Measurements from ENCODE around the gene DDX39B. TPM values are rescaled to one million over a fixed set of nuclear protein-coding genes. Genes with fewer than 3 reads are reported as not detected.

The DDX39B gene
- total RNA-seq, 1 donor from 2014 or later: 431 TPM

DNA sequence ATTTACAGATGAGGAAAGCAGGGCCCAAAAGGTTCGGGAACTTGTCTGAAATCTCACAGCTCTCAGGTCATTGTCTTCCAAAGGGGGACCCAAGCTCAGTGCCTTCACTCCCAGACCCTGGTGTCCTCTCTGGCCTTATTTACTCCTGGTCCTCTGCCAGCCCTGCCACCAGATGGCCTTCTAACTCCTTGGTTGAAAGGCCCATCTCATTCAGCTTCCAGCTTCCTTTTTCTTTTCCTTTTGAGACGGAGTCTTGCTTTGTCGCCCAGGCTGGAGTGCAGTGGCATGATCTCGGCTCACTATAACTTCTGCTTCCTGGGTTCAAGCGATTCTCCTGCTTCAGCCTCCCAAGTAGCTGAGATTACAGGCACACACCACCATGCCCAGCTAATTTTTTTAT, 9.6 kb upstream of the DDX39B start:
- intact Hi-C loops (cut with micrococcal nuclease): loop anchor here (1.0 kb wide), 1 partner anchor 47 kb away; no protein-coding TSS in a partner anchor

DNA sequence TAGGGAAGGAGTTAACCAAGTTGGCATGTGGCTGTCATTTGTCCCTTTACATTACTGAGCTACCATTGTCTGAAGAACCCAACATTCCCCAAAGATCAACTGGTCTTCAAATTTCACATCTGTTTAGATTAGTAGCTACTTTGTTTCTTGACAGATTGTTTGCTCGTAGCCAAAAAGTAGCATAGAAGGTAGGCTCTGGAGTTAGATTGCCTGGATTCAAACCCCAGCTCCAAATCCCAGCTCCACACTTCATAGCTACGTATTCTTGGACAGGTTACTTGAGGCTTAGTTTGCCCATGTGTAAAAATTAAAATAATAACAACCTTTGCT, 6.7 kb upstream of the DDX39B start:
- intact Hi-C loops (cut with micrococcal nuclease): loop anchor here (10.0 kb wide), 2 partner anchors 186 to 406 kb away; partner anchors contain the start of genes CLIC1, NELFE and SKIC2

DNA sequence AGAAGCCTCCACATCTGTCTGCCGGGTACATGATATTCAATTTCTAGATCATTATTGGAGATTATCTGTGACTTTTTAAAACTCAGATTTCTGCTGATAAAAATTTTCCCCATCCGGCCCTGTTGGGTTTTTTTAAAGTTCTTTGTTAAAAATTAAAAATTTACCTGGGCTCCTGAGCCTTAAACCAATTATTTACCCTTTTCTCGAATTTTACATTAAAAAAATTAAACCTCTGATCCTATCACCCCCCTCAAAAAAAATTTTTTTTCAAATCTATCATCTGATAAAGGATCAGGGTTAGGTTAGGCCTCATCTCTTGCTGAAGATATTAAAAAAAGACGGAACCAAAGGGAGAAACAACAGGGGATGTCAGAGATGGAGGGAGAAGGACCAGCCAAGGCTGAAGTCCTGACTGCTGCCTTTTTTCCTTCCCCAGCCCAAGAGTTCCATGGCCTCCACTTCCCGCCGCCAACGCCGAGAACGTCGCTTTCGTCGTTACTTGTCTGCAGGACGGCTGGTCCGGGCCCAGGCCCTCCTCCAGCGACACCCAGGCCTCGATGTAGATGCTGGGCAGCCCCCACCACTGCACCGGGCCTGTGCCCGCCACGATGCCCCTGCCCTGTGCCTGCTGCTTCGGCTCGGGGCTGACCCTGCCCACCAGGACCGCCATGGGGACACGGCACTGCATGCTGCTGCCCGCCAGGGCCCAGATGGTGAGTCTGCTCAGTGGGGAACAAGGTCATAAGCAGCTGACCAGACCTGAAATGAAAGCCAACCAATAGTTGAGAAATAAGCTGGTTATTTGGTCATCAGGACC, 6.1 kb upstream of the DDX39B start:
- intact Hi-C loops (cut with micrococcal nuclease): loop anchor here (1.0 to 10.0 kb wide), 8 partner anchors 21 to 407 kb away; partner anchors contain the start of genes BAG6, CLIC1, GPANK1 and HSPA1B

DNA sequence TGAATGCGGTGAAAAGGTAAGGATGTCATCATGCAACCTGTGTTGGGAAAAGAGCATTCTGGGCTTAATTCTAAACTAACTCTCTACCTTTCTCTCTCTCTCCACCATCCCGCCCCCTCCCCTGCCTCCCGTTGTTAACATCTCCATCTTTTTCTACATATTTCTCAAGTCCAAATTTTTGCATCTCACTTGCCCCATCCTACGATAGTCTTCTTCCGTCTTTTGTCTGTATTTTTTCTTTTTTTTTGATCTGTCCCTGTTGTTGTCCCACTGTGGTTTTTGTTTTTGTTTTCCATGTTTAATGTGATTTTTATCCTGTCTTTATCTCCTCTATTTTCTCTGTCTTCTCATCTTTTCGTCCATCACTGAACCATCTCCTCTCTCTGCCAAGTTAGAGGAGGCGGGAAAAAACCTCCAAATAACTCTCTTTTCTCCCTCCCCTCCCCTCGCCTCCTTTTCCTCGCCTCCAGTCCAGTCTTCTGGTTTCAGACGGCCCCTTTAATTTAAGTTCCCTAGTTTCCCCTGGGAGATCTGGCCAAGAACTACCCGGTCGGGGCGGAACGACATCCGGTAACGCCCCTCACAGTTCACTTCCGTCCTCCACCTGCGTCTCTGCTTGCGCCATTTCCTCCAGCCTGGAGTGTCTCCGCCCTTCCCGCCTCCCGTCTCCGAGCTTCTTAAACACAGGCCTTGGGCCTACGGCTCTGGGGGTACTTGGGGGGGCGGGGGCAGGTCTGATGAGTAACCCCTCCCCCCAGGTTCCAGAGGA, 5.3 kb upstream of the DDX39B start, which contains the start of gene NFKBIL1:
Gene NFKBIL1 (plus strand): TSS at position 651 of the 769 bp plus-strand sequence. CDS start 87 bp downstream, at position 738.
- intact Hi-C loops (cut with micrococcal nuclease): loop anchor here (1.0 to 10.0 kb wide), 10 partner anchors 22 to 408 kb away; partner anchors contain the start of genes BAG6, CLIC1, GPANK1 and HSPA1B

DNA sequence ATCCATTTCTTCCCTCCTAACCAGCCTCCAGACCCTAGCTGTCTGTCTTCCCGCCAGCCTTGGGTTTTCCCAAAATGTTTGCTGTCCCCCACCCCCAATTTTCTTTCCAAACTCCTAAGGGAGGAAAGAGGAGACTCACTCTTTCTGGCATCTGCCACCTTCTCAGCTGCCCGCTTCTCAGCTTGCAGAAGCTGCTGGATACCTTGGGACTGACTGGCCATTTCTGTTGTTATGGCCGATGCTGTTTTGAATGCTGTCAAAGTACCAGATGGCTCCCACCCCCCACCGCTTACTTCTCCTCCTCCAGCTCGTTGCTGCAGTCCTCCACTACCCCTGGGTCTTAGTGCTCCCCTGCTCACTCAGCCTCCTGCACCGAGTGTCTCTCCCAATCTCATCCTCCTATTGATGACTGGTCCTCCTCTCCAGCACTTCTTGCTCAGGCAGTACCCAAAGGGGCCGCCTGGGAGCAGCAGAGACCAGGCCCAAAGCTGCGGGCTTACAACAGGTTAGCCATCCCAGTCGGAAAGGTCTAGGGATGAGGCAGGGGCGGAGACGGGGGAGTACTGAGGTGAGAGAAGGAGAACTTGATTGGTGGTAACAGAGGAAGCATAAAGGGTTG, 4.6 kb upstream of the DDX39B start, which contains the start of gene ATP6V1G2:
Gene ATP6V1G2 (minus strand): TSS at position 270 of the 619 bp plus-strand sequence. CDS start 49 bp downstream, at position 221.
- intact Hi-C loops (cut with micrococcal nuclease): loop anchor here (1.0 to 10.0 kb wide), 7 partner anchors 22 to 408 kb away; partner anchors contain the start of genes CLIC1, GPANK1, HSPA1B and NELFE

DNA sequence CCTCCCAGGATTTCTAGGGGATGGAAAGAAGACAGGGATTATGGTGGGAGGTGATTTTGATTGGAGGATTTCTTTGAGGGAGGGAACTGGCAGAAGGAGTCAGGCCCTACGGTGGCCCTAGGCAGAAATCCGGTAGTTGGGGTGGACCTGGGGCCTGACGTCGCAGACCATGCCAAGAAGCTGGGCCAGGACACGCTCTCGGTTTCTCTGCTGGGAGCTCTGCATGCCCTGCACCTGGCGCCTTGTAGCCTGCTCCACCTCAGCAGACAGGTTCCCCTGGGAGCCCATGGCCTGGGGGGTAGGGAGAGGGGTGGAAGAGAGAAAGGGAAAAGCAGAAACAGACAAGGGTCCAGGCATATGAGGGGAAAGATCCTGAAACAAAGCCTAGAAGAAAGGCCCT, 3.5 kb upstream of the DDX39B start:
- intact Hi-C loops (cut with micrococcal nuclease): loop anchor here (10.0 kb wide), 2 partner anchors 190 to 410 kb away; partner anchors contain the start of genes CLIC1, NELFE and SKIC2

DNA sequence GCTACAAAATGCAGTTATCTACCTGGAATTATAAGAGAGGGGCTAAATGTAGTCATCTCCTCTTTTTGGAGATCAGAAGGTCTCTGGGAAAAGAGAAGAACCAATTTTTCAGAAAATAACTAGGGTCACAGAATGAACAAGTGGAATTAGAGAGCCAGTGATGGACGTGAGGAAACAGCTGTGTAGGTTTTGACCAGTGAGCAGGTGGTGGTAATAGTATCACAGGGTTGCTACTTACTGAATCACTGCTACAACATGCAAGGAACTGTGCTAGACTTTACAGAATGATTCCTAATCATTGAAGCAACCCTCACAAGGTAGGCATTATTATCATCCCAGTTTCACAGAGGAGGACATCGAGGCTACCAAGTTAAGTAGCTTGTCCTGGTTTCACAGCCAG, 2.9 kb upstream of the DDX39B start:
- intact Hi-C loops (cut with micrococcal nuclease): loop anchor here (5.0 to 10.0 kb wide), 4 partner anchors 142 to 588 kb away; partner anchors contain the start of genes CLIC1, FKBPL, MICA and NELFE

DNA sequence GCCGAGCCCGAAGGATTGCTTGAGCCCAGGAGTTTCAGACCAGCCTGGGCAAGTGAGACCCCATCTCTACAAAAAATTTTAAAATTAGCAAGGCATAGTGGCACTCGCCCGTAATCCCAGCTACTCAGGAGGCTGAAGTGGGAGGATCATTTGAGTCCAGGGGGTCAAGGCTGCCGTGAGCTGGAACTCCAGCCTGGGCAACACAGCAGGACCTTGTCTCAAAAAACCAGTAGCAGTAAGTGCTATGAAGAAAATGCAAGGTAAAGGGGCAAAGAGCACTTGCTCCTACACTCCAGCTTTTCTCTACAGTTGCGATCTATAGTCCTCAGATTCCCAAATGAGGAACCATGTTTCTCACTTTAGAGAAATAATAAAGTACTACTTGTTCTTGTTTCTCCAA, 1.8 kb upstream of the DDX39B start:
- intact Hi-C loops (cut with micrococcal nuclease): loop anchor here (5.0 to 10.0 kb wide), 4 partner anchors 141 to 589 kb away; partner anchors contain the start of genes CLIC1, FKBPL, MICA and NELFE

DNA sequence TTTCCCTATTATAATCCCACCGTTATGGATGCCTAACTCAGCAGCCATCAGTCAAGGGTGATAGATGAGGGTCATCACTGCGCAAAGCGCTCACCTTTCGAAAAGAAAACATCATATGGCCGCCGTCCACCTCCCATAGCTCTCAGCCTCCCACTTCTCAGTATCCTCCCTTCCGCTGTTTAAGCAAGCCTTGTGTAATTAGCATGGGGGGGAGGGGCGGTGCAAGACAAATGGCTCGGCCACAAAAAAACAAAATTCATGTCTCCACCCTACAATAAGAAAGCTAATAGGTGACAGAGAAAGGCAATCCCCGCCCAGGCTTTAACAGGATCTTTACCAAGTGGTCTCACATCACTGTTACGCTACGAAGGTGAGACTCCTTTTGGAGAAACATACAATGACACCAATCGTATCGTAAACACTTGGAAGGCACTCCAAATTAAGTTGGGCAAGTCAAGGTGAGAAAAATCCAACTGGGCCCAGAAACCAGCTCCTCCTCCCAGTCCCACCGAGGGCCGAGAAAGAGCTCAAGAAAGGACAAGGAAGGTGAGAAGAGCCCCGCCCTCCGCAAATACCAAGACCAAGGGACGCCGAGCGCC, 645 bp downstream of the DDX39B start:
- intact Hi-C loops (cut with micrococcal nuclease): loop anchor here (1.0 to 10.0 kb wide), 8 partner anchors 47 to 591 kb away; partner anchors contain the start of genes CLIC1, FKBPL, HLA-C and MICA

DNA sequence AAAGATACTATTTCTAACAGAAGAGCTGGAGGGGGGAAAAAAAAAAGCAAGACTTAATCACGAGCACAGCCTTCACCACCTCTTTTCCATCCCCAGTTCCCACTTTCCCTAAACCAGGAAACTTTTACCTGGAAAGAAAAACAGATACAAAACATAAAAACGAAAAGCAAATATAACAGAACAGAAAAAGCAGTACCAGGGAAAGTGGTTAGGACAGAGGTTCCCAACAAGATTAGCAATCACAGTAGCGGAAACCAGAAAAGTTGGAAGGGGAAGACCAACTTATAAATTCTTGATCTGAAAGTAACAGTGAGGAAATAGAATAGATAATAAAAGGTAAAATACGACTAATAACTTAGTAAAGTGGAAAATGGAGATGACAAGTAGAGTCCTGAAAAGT, 1.2 kb downstream of the DDX39B start:
- intact Hi-C loops (cut with micrococcal nuclease): loop anchor here (1.0 to 10.0 kb wide), 8 partner anchors 46 to 592 kb away; partner anchors contain the start of genes CLIC1, FKBPL, HLA-C and MICA

DNA sequence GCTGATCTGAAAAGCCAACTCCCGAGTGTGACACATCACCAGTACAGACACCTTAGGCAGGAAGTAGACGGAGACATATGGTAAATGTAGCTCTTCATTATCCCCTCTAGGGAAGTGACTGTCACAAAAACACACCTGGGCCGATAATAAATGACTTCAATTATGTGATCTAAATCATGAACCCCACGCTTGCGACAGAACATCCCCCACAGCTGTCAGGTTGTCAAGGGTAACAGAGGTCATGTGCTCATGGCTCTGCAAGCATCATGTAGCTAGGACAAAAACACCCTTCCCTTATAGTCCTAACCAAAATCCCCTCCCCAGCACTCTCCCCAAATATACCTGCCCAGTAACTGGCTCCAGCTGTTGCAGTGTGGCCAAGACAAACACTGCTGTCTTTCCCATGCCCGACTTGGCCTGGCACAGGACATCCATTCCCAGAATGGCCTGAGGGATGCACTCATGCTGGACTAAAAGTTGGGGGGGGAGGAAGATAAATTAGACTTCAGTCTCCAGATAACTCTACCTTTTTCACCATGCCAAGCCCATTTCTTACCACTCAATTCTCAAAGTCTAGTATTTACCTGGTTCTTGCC, 2.9 kb downstream of the DDX39B start:
- intact Hi-C loops (cut with micrococcal nuclease): no loop called here

DNA sequence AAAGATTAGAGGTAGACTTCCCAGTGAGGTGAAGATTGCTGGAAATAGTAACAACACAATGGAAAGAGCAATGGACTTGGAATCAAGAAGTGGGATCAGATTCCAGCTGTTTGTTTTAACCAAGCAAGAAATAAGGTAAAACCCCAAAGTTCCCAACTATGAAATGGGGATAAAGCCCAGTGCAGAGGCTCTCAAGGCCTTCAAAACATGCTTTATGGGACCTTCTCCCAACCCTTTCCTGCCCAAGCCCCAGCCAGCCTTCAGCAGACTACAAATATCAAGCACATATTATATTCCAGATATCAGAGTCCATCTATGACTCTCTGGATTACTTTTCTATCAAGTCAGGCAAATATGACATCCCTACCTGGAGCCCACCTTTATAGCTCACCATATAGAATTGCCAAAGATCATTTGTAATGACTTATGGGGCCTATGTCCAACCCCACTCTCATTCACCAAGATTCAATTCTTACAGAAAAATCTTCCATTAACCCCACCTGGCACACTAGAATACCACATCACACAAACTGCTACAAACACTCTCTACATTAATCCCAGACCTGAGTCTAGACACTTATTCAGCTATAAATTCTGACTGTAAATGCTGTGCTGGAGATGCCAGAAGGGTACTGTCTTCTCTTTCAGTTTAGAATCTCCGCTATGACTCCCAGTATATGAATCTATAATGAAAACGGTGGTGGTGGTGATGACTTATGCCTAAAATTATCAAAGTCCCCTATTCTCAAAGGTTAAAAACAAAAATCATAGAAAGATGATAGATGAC, 6.1 kb downstream of the DDX39B start:
- intact Hi-C loops (cut with micrococcal nuclease): no loop called here

DNA sequence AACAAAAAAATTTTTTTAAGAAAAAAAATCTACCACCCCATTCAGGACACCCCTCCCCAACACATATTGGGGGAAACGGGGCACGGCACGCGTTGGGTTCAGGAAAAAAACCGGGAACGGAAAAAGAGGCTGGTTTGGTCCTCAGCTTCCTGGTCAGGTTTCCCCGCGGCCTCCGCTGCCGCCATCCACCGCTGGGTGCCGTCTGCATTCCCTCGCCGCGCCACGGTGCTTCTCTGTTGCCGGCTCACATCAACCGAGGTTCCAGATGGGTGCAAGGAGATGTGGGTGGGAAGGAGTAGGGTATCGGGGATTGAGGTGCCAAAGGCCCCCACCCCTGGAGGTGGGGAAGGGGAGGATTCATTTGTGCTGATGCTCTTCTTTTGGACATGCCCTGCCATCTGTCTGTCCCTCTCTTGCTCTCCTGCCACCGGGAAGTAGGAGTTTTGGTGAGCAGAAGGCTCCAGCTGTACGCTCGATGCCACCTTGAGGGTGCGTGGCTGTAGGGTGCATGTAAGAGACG, 7.2 kb downstream of the DDX39B start:
- intact Hi-C loops (cut with micrococcal nuclease): no loop called here

DNA sequence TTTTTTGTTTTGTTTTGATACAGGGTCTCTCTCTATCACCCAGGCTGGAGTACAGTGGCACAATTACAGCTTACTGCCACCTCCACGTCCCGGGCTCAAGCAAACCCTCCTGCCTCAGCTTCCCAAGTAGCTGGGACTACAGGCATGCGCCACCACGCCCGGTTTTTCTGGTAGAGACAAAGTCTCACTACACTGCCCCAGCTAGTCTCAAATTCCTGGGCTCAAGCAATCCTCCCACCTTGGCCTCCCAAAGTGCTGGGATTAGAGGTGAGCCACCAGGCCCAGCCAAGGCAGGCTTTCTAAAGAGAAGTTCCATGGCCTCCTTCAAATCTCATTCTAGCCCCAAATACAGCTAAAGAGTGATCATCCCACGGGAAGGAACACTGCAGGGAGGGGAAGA, 7.8 kb downstream of the DDX39B start:
- intact Hi-C loops (cut with micrococcal nuclease): no loop called here

DNA sequence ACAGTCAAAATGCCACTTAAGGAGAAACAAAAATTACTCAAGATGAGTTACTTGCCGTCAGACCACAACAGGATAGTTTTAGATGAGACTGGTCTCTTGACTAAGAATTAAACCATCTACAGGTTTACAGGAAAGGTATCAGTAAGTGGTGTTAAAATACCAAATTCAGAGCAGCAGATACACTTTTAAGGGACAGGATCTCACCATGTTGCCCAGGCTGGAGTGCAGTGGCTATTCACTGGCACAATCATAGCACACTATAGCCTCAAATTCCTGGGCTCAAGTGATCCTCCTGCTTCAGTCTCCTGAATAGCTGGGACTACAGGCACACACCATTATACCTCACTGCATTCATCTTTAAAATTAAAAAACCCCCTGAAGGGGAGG, 8.4 kb downstream of the DDX39B start:
- intact Hi-C loops (cut with micrococcal nuclease): no loop called here

DNA sequence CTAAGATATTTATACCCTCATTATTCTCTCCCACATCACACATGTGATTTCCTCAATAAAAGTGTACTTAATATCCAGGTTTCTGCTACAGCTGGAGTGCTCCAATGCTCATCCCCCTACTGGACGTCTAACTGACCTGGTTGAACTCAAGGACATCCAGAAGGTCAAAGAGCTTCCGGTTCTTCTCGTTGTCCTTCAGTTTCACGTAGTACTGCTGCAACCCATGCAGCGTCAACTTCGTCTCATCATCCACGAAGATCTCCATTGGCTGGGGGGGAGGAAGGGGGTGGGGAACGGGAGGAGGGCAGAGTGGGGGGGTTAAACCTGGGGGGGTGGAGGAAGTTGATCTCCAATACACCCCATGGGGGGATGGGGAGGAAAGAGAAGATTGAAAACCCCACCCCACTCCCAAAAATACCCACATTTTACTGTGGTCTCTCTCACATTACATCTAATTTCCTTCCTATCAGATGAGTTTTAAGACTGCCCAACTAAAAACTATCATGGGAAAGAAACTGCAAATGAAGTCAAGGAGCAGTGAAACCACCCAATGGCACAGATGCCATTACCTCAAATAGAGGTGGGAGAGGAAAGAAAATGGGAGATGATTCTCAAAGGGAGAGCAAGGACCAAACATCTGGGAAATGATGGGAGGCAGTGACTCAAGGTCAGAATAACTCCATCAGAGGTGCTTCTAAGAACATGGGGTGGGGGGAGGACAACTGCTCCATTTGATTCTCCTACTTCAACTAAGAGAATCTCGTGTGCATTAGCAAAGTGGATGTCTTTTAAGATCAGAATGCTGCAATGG, 9.0 kb downstream of the DDX39B start:
- intact Hi-C loops (cut with micrococcal nuclease): no loop called here

DNA sequence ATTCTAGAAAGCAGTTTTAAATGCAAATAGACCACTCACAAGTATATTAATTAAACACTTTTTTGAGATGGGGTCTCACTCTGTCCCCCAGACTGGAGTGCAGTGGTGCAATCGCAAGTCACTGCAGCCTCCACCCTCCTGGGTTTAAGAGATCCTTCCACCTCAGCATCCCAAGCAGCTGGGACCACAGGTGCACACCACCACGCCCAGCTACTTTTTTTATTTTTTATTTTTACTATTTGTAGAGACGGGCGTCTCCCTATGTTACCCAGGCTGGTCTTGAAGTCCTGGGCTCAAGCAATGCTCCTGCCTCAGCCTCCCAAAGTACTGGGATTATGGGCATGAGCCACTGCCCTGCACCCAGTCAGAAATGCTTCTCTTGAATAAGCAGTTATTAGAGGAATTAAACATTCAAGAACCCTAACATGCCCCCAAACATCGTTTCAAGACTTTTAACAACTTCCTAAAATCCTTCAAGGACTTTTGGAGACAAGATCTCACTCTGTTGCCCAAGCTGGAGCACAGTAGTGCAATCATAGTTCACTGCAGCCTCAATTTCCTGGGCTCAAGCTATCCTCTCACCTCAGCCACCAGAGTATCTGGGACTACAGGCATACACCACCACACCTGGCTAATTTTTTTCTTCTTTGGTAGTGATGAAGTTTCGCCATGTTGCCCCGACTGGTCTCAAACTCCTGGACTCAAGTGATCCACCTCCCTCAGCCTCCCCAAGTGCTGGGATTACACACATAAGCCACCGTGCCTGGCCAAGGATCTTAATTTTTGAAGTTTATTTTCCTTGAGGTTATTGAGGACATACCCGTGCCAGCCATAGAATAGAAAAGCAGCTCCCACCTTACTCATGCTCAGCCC, 9.8 kb downstream of the DDX39B start:
- intact Hi-C loops (cut with micrococcal nuclease): no loop called here

Data from T-helper 2 cell treated with Interferon-gamma antibody and Interleukin-4, amounts not matched to agents 100 ng/mL and 5 ng/mL, for 36 hours (primary cell).